Measurements from ENCODE around the gene ATP5F1D. TPM values are rescaled to one million over a fixed set of nuclear protein-coding genes. Genes with fewer than 3 reads are reported as not detected.

Gene ATP5F1D
- total and polyA plus RNA-seq, 2 experiments from 2014 or later, result 139 to 396 TPM

- no peaks in the 10 kb centered on the region for H3K36me3 ChIP-seq (ENCODE audit: insufficient read depth)
- no peak overlapping the region for H3K27ac ChIP-seq (ENCODE audit: low read depth)
- H3K4me2 ChIP-seq, result no peak overlapping the region
- H3K9me3 Mint-ChIP-seq, result no peaks in the 10 kb centered on the region
- no peak overlapping the region for H2AFZ ChIP-seq
- no peak overlapping the region for H3K4me3 ChIP-seq
- DNase-seq (ENCODE audit: low spot score) (no peak), ATAC-seq (no peak)
- peaks cover 10% of the 10 kb centered on the region; the same call in 1 of the 2 replicates for H3F3A ChIP-seq (replicated peaks; ENCODE audit: low read depth)
- no peaks in the 10 kb centered on the region for H3K36me3 Mint-ChIP-seq (ENCODE audit: low read depth)
- H4K20me1 ChIP-seq (replicated peaks; ENCODE audit: insufficient read depth), result no peaks in the 10 kb centered on the region
- H3K27me3 ChIP-seq (ENCODE audit: insufficient read depth), result peaks cover 4% of the 10 kb centered on the region; the same call in 1 of the 2 replicates
- no peaks in the 10 kb centered on the region for H3K9me2 ChIP-seq (ENCODE audit: insufficient read depth)
- H3K4me1 ChIP-seq (ENCODE audit: insufficient read depth), result no peaks in the 10 kb centered on the region
- no peaks in the 10 kb centered on the region for H3K79me2 ChIP-seq (replicated peaks; ENCODE audit: insufficient read depth)
- H3K4me1 Mint-ChIP-seq, result peaks cover 2% of the 10 kb centered on the region; the same call in 1 of the 3 replicates
- peaks cover 8% of the 10 kb centered on the region for H3K27me3 Mint-ChIP-seq (ENCODE audit: insufficient read depth, low read depth, poor library complexity)
- H3K4me3 Mint-ChIP-seq, result no peak overlapping the region
- no peak overlapping the region for H3K27ac Mint-ChIP-seq
- no peak for TF ChIP-seq ETS1 (IDR thresholded peaks at IDR 0.05)
- no peak for TF ChIP-seq EZH2phosphoT487 (IDR thresholded peaks at IDR 0.05; ENCODE audit: unreplicated experiment)
- TF ChIP-seq ZNF462 (CRISPR knock-in tag; IDR thresholded peaks at IDR 0.05), result no peak
- no peak for TF ChIP-seq STAT1 (IDR thresholded peaks at IDR 0.05; ENCODE audit: unreplicated experiment)
- no peak for TF ChIP-seq REST (IDR thresholded peaks at IDR 0.05; ENCODE audit: unreplicated experiment)
- TF ChIP-seq CREB1 (CRISPR knock-in tag; IDR thresholded peaks at IDR 0.05; ENCODE audit: low read depth), result no peak
- TF ChIP-seq CTCF (conservative IDR thresholded peaks at IDR 0.05; ENCODE audit: low read depth in 2 of 2), result no peak
- no peak for TF ChIP-seq EZH2 (IDR thresholded peaks at IDR 0.05; ENCODE audit: low read depth, unreplicated experiment)
- no peak for TF ChIP-seq ZNF331 (CRISPR knock-in tag; IDR thresholded peaks at IDR 0.05; ENCODE audit: low read depth)
Measured at GRCh38 chr19:1292419-1293151, 51.0 kb downstream of the ATP5F1D start.

Measured in GM23338 (cell line).